AG09319 (cell line): ENCODE measurements around the gene CHN1.

Source experiments
- DNase-seq: peaks from one replicate; pipeline ENCODE4 v3.0.0-alpha.2; 2010; ENCODE audit warnings: low read depth; ENCODE audit errors: extremely low read depth
- TF ChIP-seq, protein P1 (sequence below): IDR thresholded peaks from 2 replicates; pipeline ENCODE4 v1.5.1; 2011; ENCODE audit warnings: low read depth, mild to moderate bottlenecking, inconsistent platforms, low read length, moderate library complexity

Gene CHN1

GRCh38 chr2:174971868-174972781, 33.1 kb downstream of the CHN1 start:
- DNase-seq, result no peak
- TF ChIP-seq, protein P1, sequence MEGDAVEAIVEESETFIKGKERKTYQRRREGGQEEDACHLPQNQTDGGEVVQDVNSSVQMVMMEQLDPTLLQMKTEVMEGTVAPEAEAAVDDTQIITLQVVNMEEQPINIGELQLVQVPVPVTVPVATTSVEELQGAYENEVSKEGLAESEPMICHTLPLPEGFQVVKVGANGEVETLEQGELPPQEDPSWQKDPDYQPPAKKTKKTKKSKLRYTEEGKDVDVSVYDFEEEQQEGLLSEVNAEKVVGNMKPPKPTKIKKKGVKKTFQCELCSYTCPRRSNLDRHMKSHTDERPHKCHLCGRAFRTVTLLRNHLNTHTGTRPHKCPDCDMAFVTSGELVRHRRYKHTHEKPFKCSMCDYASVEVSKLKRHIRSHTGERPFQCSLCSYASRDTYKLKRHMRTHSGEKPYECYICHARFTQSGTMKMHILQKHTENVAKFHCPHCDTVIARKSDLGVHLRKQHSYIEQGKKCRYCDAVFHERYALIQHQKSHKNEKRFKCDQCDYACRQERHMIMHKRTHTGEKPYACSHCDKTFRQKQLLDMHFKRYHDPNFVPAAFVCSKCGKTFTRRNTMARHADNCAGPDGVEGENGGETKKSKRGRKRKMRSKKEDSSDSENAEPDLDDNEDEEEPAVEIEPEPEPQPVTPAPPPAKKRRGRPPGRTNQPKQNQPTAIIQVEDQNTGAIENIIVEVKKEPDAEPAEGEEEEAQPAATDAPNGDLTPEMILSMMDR, result no peak

GRCh38 chr2:174970092-174970491, 35.1 kb downstream of the CHN1 start:
- no peak for DNase-seq
- TF ChIP-seq, protein P1, result no peak

GRCh38 chr2:174969091-174969734, 36.0 kb downstream of the CHN1 start:
- DNase-seq, result no peak
- TF ChIP-seq, protein P1, result no peak

DNA sequence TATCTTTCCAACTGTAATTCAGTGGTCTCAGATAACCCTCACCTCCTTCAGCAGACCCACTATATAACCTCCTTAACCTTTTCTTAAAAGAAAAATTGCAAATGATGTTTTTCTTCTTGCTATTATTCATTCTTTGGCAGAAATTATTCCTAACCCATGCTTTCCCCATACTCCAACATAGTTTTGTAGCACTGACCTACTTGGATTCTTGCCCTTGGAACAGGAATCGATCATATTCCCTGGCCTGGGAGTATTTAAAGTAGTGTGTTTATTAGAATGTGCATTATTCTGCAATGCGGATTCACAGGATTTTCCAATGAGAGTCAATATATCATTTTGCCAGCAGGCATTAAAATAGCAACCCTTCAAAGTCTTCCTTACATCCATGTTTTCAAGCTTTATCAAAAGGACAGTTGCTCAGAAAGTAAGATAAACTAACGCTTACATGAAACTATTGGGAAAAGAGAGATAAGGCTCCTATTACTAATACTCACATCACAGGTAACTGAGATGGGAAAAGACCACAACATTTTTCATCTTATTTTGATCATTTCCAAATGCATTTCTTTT, 37.4 kb downstream of the CHN1 start:
- TF ChIP-seq, protein P1, result no peak

GRCh38 chr2:174967086-174967485, 38.1 kb downstream of the CHN1 start:
- DNase-seq, result no peak
- TF ChIP-seq, protein P1, result no peak

More for the DNA sequence above, 37.4 kb downstream of the CHN1 start:
- DNase-seq, result no peak

DNA sequence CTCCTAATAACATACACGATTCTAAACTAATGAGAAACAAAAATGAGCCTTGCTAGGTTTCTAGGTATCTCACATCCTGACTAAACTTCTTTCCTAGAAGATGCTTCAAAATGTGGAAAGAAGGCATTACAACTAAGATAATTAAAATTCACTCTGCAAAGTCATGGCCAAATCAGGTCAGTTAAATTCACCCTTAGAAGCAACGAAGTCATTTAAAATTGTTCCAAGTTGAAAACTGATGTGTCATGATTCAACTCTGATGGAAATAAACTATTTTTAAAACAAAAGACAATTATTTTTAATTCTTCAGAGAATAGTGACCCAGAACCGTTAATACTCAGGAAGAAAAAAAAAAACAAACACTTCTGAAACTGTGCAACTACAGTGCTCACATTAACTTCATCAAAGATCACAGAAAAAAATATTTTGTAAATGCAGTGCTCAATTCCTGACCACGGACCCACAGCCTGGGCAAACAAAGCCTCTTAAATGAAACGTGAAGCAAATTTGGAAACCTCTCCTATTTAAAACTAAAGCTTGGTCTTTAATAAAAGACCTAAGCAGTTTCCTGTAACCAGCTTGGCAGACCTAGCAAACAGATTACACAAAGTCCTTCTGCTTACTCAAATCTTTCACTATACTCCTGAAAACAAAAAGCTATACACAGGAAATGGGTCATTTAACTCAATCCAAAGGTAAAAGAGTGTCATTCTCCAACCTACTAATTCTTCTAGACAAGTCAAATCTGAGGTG, 39.0 kb downstream of the CHN1 start:
- TF ChIP-seq, protein P1, result no peak

More for the DNA sequence above, 39.0 kb downstream of the CHN1 start:
- no peak for DNase-seq
